NCI-H2227 (cell line): ENCODE measurements around the gene CCNI2.
"Not testable (repeated sequence)": the region's sequence is repeated elsewhere in the genome, so short reads cannot be mapped to it uniquely, and the experiment has no call there.

ENCODE experiments used
- DNase-seq: peaks from one replicate; lab custom pipeline; 2025; ENCODE audit not compliant: unreplicated experiment; lab: John Stamatoyannopoulos, UW

The CCNI2 gene

DNA sequence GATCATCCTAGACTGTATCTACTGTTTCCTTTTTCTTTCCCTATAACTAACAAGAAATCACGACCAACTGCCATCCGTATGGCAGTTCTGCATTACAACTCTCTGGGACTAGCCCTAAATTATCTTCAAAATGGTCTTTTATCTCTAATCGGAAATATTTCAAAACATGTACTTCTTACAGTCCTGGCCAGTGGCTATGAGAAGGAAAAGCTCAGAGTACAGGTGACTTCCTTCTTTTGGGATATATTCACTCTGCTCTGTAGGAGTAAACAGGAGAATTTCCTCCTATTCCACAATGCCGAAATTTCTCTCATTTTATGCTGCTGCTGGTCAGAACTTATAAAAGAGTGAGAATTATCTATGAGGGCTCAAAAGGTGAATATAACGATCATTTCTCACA is 31.6 kb downstream of the CCNI2 start:
- DNase-seq, result no peak

DNA sequence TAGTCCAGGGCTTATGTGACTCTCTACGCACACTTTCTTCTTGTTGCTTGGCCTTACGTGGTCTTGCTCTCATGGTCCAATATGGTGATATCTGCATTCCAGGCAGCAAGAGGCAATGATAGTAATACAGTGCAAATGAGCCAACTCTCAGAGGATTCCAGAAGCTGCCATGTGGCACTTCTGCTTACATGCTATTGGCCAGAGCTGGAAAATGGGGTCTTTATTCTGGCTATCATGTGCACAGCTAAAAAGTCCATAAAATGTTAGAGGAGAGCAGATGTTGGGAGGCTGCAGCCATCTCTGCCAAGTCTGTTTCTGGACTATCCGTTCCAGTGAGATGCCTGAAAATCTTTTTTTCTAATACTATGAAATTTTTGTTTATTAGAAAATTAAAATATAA is 32.7 kb downstream of the CCNI2 start:
- no peak for DNase-seq

DNA sequence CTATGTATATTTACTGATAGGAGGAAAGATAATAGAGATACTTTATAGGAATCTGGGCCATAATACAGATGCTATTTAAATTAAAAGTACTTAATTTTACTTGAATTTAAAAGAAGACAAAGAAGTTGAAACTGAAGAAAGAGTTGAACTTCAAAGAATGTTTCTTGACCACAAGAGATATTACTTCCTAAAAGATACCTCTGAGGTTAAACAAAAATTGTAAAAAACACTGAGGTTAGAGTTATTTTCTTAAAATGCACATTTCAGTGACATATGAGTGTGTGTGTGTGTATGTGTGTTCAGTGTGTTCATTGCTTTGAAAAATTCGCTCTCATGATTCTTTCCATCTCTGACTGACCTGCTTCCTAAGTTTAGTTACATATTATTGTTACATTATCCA is 33.4 kb downstream of the CCNI2 start:
- DNase-seq, result no peak

DNA sequence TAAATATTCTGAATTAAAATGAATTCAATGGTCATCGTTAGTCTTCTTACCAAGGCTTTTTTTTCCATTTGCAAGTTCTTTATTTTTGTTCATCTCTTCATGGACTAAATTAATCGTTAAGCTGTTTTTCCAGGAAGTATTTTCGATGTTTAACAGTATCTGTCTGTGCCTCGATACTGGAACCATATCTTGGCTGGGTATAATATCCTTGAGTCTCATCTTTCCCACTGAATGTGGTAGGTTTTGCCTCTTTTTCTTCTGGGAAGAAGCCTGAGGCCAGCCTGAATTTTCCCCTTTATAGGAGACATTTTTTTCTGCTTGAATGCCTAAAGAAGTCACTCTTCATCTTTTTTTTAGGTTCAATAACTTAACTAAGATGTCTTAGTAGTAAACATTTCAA is 33.8 kb downstream of the CCNI2 start:
- no peak for DNase-seq

DNA sequence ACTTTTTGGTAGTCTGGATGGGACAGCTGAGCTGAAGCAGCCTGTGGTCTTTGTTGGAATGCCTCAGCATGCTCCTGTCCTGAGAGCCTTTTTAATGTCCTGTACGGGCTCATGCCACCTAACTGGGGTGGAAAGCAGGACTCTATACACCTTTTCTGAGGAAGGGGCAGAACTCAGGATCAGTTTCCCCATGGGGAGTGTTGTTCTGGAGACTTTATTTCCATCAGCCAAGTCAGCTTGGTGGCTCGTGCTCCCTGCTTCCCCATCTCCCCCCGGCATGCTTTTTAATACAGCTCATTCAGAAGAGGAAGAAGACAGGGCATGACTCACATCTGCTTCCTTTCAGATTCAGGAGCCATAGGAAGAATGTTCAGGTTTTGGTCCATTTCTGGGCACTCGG is 34.9 kb downstream of the CCNI2 start:
- no peak for DNase-seq

DNA sequence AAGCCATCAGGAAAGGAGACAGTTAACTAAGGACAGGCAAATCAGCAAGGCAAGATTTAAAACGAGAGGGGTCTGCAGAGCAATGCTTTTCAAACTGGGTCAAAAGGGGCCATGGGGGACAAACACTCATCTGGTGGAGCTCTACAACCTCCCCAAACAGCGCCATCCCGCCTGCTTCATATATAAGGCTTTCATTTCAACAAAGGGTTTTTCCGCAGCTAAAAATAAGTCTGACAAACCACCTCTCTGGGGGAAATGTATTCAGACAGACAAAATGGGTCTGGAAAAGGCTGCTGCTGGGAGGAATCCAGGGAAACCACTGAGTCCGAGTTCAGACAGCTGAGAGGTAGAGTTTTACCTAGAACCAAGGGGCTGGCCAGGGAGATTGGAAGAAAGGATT is 38.1 kb downstream of the CCNI2 start:
- no peak for DNase-seq

DNA sequence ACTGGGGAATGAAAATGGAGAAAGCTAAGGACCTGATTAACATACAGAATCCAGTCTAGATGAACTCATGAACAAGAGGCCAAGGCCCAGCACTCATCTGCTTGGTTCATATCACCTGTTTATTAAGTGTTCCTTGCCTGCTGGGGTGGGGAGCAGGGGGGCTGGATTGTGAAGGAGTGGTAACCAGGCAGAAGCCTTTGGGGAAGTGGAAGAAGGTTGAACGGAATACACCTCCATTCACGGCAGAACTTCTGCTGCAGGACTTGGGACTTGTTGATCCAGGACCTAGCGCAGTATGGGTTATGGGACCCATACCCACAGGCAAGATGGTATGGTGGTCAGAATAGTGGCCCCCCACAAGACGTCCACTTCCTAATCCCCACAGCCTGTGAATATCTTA is 38.6 kb downstream of the CCNI2 start:
- no peak for DNase-seq

DNA sequence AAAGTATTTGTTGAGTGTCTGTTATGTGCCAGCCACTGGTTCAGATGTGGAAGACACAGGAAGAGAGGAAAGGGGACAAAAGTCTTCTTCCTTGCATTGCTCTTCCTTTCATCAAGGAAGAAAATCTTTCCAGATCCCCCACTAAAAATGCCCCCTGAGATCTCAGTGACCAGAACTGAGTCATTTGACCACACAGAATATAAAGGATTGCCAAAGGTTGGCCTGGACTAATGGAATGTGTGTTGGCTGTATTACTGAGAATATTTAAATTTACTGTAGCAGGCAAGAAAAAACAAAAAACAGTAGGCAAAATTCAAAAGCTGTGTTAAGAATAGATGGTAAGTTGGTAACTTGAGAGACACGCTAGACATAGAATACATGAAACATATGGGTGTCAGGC is 39.9 kb downstream of the CCNI2 start:
- DNase-seq, result no peak

DNA sequence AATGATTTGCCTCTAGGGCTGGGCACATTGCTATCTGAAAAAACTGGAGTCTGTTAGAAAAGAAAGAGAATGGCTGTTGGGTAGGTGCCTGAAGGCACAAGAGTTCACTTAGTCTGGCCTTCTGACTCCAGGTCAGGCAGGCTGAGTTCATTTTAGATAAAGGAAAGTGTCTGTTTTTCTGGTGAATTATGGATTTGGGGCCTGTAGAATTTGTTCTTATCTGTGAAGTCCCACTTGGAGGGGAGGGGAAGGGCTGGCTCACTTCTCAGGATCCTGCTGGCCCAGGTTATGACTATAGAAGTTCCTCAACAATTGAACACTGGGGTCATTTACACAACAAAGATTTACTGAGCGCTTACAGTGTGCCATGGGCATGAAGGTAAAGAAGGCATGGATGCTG is 41.3 kb downstream of the CCNI2 start:
- no peak for DNase-seq

DNA sequence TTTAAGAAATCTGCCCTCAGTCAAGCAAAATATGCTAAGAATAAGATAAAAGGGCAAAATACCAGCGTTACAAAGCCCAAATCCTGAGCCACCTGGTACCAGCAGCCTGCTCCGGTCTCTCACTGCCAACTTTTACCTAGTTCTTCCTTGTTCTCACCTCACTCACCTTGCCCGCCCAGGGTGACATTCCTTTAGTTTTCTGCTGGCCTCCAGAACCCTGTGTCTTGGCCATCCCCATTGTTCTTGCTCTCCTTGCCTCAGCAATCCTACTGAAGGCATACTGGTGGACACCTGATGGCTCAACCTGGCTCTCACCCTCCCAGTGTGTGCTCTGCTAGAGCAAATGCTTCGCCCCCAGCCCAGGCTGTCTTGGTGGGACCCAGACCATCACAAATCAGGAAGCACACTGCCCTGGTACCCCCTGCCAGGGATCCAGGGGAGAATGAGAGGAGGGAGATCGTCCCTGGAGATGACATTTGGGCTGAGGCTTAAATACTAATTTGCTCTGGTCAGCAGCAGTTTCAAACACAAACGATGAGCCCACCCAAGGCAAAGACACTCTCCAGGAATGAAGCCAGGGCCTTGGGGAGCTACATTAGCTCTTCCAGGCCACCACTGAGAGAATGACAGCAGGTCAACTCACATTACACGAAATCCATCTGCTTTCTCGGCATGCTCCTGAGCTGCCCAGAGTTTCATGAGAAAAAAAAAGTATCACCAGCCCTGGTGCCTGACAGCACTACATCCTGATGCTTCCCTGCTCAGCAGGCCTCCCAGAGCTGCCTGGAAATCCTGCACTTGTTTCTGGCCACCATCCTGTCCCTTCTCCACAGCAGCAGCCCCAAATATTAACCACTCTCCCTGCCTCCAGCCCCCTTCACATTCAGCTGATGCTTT is 42.0 kb downstream of the CCNI2 start:
- no peak for DNase-seq

DNA sequence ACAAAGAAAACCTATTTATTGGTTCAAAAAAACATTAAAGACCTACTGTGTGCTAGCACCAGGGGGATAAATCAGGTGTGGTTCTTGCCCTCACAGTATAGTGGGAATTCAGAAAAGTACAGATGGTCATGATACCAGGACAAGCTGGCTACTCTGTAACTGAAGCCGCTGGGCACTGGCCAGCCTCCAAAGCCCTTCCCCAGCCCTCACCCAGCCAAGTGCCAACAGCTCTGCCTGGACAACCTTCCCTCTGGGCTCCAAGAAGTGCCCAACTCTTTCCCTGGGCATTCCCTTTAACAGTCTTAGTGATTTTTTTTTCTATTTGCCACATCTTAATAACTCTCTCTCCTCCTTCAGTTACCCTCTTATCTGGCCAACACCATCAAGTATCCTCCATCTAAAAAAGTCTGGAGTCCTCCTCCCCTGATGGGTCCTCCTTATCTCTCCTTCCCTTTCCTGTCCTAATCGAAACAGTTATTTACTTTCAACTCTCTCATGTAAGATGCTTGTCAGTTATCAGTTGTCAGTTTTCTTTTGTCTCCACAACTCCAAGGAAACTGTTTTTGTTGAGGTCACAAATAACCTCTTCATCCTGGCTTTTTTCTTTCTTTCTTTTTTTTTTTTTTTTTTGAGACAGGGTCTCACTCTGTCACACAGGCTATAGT is 43.1 kb downstream of the CCNI2 start:
- no peak for DNase-seq

DNA sequence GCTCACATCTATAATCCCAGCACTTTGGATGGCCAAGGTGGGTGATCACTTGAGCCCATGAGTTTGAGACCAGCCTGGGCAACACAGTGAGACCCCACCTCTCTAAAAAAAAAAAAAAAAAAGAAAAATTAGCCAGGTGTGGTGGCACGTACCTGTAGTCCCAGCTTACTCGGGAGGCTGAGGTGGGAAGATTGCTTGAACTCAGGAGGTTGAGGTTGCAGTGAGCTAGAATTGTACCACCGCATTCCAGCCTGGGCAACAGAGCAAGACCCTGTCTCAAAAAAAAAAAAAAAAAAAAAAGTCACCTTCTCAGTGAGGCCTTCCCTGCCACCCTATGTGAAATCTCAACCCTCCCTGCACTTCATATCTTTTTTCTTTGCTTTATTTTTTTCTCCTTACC is 43.8 kb downstream of the CCNI2 start:
- no peak for DNase-seq

DNA sequence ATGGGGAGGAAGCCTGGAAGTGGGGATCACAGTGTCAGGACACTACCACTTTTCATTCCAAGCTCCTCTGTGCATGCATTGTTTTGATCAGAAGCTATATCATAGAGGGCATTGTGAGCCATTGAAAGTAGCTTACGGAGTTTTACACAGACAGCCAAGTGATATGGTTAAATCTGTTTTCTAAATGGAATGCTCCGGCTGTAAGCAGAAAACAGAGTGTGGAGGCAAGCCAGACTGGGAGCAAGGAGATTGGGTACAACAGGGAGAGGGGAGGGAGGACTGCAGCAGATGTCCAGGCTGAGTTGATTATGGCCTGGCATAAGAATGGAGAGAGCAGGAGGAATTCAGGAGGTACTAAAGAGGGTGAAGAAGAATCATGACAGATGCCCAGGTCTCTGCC is 50.4 kb downstream of the CCNI2 start:
- no peak for DNase-seq

DNA sequence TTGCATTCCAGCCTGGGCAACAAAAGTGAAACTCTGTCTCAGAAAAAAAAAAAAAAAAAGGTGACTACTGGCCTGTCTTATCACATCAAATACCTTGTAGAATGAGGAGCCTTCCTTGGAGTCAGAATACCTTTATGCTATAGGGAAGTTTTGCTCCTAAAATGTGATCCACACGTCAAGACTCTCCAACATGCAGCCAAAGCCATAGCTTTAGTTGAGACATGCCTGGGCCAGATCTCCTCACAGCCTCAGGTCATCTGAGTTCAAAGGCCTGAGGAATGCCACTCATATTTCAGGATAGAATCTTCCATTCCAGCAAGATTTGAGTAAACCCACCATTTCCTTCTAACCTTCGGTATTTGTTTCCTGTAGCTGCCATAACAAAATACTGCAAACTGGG is 52.2 kb downstream of the CCNI2 start:
- DNase-seq, result no peak

DNA sequence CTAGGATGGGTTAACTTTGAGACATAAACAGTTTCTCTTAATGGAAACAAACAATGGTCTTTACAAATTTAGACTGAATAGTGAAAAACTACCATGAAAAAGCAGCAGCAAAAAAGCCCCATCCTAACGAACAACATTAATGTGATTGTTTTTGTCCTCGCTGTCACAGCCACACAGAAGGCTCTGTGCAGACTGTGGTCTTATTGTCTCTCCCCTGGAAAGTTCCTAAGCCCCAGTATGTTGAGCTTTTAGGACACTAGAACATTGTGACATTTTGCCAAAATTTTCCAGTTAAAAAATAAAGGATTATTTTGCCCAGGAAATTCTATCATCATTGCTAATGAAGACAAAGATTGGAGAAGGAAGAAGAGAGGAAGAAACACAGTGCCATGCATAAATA is 53.3 kb downstream of the CCNI2 start:
- DNase-seq, result no peak

DNA sequence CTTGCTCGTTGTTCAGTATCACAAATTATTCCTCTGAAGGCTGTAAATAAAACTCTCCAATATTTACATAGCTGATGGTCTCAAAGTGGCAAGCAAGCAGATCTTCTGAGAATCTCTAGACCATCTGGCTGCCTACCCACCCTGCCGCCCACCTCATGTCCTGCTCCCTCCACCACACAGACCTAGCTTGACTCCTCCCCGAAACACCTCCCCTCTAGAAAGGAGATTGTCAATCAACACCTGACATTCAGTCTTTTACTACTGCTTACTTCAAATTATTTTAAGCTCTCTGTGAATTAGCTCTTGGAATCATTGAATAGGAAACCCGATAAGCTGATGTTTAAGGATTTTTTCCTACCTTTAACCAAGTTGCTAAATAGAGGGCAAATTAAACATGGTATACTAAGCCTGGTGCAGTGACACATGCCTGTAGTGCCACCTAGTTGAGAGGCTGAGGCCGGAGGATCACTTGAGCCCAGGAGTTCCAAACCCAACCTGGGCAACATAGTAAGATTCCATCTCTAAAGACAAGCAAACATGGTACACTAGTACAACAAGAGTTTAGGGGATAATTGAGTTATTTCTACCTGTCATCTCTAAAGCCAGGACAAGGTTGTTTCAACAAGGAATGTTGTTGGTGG is 54.9 kb downstream of the CCNI2 start:
- DNase-seq, result no peak

DNA sequence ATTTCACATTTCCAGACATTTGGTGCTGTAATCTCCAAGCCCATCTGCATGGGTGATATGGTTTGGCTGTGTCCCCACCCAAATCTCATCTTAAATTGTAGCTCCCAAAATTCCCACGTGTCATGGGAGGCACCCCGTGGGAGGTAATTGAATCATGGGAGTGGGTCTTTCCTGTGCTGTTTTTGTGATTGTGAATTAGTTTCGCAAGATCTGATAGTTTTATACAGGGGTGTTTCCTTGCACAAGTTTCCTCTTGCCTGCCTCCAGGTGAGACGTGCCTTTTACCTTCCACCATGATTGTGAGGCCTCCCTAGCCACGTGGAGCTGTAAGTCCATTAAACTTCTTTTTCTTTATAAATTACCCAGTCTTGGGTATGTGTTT is 55.5 kb downstream of the CCNI2 start:
- not testable (repeated sequence) for DNase-seq
